Suprapubic skin (tissue), 4 donors: ENCODE results near the gene OTUD5. TPM values are rescaled to one million over a fixed set of nuclear protein-coding genes. Genes with fewer than 3 reads are reported as not detected.

Source experiments
- DNase-seq, 2 donors: peaks; one replicate each; pipeline ENCODE4 v3.0.0-alpha.2; 2019; ENCODE audit warnings: low spot score in 2 of 2
- H3K27ac ChIP-seq: fragments of 200-600 bp; sonication (generic); one replicate; pipeline ENCODE4 v1.5.1; 2019
- H3K27me3 ChIP-seq: fragments of 200-600 bp; sonication (generic); one replicate; pipeline ENCODE4 v1.5.1; 2019
- H3K36me3 ChIP-seq: fragments of 200-600 bp; sonication (generic); one replicate; pipeline ENCODE4 v1.5.1; 2019
- H3K4me1 ChIP-seq: fragments of 200-600 bp; sonication (generic); one replicate; pipeline ENCODE4 v1.5.1; 2019
- H3K4me3 ChIP-seq: fragments of 200-600 bp; sonication (generic); one replicate; pipeline ENCODE4 v1.5.1; 2019; ENCODE audit warnings: mild to moderate bottlenecking
- H3K9me3 ChIP-seq: fragments of 200-600 bp; sonication (generic); one replicate; pipeline ENCODE4 v1.5.1; 2019
- EP300 ChIP-seq: sonication (generic); formaldehyde crosslinking; IDR thresholded peaks from one replicate; pipeline ENCODE4 v1.6.1; 2017; ENCODE audit warnings: antibody characterized with exemption
- POLR2A ChIP-seq, 2 donors: fragments of 450-650 bp; IDR thresholded peaks; one replicate each; pipeline ENCODE4 v1.6.1; 2017; ENCODE audit warnings: antibody characterized with exemption in 2 of 2, mild to moderate bottlenecking in 2 of 2, moderate library complexity in 2 of 2
- POLR2AphosphoS5 ChIP-seq, 3 donors: sonication (generic); formaldehyde crosslinking; IDR thresholded peaks; one replicate each; pipeline ENCODE4 v1.6.1; 2017; ENCODE audit warnings: antibody characterized with exemption in 3 of 3
- WGBS: methylation state at CpG from one replicate; pipeline ENCODE4 v1.1.5; 2018; 5-methylcytosine and 5-hydroxymethylcytosine counted together
- total RNA-seq, 4 donors: library from RNA; depleted of rRNA; stranded (reverse); fragments of >200 nt; gene quantifications; one replicate each; pipeline ENCODE4 v1.1.0, GENCODE V29; 2016
- TF ChIP-seq, protein P1 (sequence below), 2 donors: fragments of 200-600 bp in 1 of 2; fragments of 450-650 bp in 1 of 2; sonication (generic) in 1 of 2; IDR thresholded peaks; one replicate each; pipeline ENCODE4 v1.5.1; 2016 to 2019; ENCODE audit warnings: antibody characterized with exemption in 2 of 2, mild to moderate bottlenecking in 1 of 2, moderate library complexity in 1 of 2

OTUD5 gene
- total RNA-seq, 4 donors from 2014 or later = 32.3 to 50.1 (median 46.2) TPM

DNA sequence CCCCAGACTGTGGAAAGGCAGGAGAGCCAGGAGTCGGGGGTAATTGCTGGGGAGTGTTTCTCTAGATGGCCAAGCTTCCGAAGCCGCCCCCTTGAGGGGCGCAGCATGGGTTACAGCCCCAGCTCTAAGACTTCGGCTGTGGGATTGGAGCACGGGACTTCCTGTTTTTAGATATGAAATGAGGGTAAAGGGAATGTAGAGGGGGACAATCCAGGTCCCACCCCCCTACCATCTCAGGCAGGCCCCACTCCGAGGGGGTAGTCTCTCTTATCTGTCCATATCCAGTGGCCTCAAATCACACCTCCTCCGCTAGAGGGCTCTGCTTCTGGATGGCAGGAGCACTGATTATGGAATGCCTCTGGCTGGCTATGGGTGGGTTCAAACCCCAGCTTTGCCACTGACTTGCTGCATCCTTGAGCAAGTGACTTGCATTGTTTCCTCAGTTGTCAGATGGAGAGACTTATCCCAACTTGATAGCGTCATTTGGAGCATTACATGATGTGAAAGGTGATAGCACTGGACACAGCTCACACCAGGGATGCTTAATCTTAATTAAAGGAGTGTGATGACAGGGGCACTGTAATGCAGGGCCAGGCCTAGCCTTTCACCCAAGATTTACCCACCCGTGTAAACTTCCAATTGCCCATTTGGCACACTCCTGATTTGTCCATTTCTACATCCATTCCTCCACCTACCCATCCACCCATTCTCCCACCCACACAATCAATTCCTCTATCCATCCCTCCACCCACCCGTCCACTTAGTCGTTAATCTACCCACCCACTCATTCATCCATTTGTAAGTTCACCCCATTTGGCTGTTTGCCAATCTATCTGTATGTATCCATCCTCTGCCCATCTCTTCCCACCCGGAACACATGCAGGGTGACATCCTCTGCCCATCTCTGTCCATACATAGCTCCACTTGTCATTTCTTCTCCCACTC is 15.1 kb upstream of the OTUD5 start:
- Histone ChIP-seq H3K27me3 (no peaks in the 10 kb centered on the region), H3K4me1 (peaks cover 15% of the 10 kb centered on the region), H3K9me3 (no peaks in the 10 kb centered on the region), H3K4me3 (peak overlapping the region; percentile 34), H3K36me3 (peaks cover 23% of the 10 kb centered on the region), H3K27ac (no peak overlapping the region)
- no peak for DNase-seq
- TF ChIP-seq, protein P1, sequence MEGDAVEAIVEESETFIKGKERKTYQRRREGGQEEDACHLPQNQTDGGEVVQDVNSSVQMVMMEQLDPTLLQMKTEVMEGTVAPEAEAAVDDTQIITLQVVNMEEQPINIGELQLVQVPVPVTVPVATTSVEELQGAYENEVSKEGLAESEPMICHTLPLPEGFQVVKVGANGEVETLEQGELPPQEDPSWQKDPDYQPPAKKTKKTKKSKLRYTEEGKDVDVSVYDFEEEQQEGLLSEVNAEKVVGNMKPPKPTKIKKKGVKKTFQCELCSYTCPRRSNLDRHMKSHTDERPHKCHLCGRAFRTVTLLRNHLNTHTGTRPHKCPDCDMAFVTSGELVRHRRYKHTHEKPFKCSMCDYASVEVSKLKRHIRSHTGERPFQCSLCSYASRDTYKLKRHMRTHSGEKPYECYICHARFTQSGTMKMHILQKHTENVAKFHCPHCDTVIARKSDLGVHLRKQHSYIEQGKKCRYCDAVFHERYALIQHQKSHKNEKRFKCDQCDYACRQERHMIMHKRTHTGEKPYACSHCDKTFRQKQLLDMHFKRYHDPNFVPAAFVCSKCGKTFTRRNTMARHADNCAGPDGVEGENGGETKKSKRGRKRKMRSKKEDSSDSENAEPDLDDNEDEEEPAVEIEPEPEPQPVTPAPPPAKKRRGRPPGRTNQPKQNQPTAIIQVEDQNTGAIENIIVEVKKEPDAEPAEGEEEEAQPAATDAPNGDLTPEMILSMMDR (IDR thresholded peaks at IDR 0.05) = peak in 1 of 2 donors; percentile 31
- TF ChIP-seq POLR2AphosphoS5 (IDR thresholded peaks at IDR 0.05) = no peak
- WGBS = 43% methylated on average over 13 of the region's 13 CpGs

DNA sequence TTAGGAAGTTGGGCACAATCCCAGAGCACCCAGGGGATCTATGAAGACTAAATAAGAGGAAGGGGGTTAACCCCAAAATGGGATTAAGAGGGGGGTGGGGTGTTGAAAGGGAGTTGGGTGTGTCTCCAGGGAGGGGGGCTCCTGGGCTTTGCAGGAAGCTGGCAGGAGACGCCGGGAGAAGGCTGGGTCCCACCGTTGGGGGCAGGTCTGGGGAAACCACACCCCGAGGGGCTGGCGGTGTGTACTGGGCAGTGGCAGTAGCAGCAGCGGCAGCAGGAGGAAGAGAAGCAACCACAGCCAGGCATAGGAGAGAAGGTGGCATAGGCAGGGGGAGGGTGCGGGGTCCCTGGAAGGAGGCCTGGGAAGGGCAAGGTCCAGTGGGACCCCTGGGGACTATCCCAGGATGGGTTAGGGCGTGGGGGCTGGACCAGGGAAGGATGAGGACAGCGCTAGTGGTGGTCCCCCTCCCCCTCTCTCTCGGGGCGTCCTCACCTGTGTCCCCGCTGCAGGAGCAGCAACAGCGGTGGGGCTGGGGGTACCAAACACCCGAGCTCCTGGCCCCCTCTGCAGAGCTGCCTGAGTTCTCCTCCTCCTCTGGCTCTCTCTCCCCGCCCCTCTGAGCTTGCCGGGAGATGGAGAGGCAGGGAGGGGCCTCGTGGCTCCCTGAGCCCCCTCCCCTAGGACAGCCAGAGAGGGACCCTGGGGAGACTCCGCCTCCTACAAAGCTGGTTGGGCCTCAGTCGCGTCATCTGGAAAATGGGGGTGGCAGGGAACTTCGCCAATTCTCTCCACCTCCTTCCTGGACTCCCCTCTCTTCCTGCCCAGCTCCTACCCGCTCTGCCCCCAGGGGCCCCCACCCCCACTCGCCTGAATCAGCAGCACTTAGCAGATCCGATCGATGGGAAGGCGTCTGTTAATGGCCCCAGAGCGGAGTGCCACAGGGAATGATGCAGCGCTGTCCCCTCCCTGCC is 14.1 kb upstream of the OTUD5 start, which contains the start of gene KCND1:
KCND1 (minus strand) TSS at position 596 of the 971 bp plus-strand sequence. CDS start 1,573 bp downstream, outside the sequence.
- H3K4me3 ChIP-seq = peak within 1 kb of the TSS; percentile 34
- no peaks in the 10 kb centered on the region for H3K9me3 ChIP-seq
- H3K4me1 ChIP-seq = peaks cover 15% of the 10 kb centered on the region
- TF ChIP-seq EP300 = no peak
- no peak for TF ChIP-seq POLR2A (IDR thresholded peaks at IDR 0.05)
- TF ChIP-seq POLR2AphosphoS5 (IDR thresholded peaks at IDR 0.05) = no peak
- TF ChIP-seq, protein P1 (IDR thresholded peaks at IDR 0.05) = no peak
- no peak within 1 kb of the TSS for H3K27ac ChIP-seq
- DNase-seq = peak in 1 of 2 donors; percentile 72
- WGBS = 22% methylated on average over 25 of the region's 28 CpGs
- peaks cover 22% of the 10 kb centered on the region for H3K36me3 ChIP-seq
- H3K27me3 ChIP-seq = no peaks in the 10 kb centered on the region

DNA sequence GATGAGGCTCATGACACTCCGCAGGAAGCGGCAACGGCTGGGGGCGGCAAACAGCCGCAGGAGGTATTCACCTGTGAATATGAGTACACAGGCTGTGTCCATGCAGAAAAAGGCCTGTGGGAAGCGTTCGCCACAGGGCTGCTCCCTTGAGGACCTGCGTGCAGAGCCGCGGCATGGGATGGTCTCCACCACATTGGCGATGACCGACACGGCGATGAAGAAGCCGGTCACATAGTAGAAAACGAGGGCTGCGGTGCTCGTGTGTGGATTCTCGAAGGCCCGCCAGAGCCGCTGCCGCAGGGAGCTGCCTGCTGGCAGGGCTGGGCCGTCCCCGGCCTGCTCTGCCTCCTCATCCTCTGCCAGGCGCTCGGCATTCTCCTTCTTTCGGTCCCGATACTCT is 12.1 kb upstream of the OTUD5 start:
- H3K9me3 ChIP-seq = no peaks in the 10 kb centered on the region
- H3K27me3 ChIP-seq = no peaks in the 10 kb centered on the region
- no peak overlapping the region for H3K4me3 ChIP-seq
- TF ChIP-seq EP300 (no peak), POLR2A (IDR thresholded peaks at IDR 0.05) (no peak), POLR2AphosphoS5 (IDR thresholded peaks at IDR 0.05) (no peak)
- TF ChIP-seq, protein P1 (IDR thresholded peaks at IDR 0.05) = no peak
- peaks cover 3% of the 10 kb centered on the region for H3K36me3 ChIP-seq
- no peak for DNase-seq
- WGBS = 83% methylated on average over 13 of the region's 28 CpGs
- no peak overlapping the region for H3K27ac ChIP-seq
- peaks cover 15% of the 10 kb centered on the region for H3K4me1 ChIP-seq

DNA sequence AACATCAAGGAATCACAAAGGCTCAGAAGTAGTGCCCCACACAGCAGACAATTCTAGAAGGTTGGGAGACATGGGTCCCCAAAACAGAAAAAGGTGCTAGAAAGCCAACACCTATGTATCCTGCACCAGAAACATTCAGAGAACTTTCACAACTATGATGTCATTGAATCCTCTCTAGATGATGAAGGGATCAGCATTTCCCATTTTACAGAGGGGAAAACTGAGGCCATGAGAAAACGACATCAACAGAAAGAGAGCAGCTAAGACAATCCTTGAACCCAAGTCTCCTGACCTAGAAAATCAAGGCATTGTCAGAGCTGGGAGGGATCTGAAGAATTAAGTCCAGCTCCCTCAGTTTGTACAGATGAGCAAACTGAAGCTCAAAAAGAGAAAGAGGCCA is 11.0 kb upstream of the OTUD5 start:
- H3K27ac ChIP-seq = no peak overlapping the region
- no peaks in the 10 kb centered on the region for H3K36me3 ChIP-seq
- H3K9me3 ChIP-seq = no peaks in the 10 kb centered on the region
- WGBS = 65% methylated on average over 1 of the region's 1 CpG
- H3K27me3 ChIP-seq = no peaks in the 10 kb centered on the region
- no peak overlapping the region for H3K4me3 ChIP-seq
- peaks cover 15% of the 10 kb centered on the region for H3K4me1 ChIP-seq
- no peak for TF ChIP-seq POLR2A (IDR thresholded peaks at IDR 0.05)
- TF ChIP-seq, protein P1 (IDR thresholded peaks at IDR 0.05) = no peak
- no peak for DNase-seq
